ENCODE data around the gene PTDSS2. TPM values are rescaled to one million over a fixed set of nuclear protein-coding genes. Genes with fewer than 3 reads are reported as not detected.
A peak's percentile ranks its signal among the peaks of the same experiment; 100 is the strongest.
"Not testable (repeated sequence)": the region's sequence is repeated elsewhere in the genome, so short reads cannot be mapped to it uniquely, and the experiment has no call there.

Gene PTDSS2
- polyA plus RNA-seq, 5 donors = 21.2 to 31.5 (median 25.8) TPM

- peak in 1 of 2 donors; percentile 28 for DNase-seq
Measured at GRCh38 chr11:504053-504993, 54.2 kb downstream of the PTDSS2 start.

- DNase-seq = no peak
Measured at GRCh38 chr11:504994-505344, 54.9 kb downstream of the PTDSS2 start.

DNA sequence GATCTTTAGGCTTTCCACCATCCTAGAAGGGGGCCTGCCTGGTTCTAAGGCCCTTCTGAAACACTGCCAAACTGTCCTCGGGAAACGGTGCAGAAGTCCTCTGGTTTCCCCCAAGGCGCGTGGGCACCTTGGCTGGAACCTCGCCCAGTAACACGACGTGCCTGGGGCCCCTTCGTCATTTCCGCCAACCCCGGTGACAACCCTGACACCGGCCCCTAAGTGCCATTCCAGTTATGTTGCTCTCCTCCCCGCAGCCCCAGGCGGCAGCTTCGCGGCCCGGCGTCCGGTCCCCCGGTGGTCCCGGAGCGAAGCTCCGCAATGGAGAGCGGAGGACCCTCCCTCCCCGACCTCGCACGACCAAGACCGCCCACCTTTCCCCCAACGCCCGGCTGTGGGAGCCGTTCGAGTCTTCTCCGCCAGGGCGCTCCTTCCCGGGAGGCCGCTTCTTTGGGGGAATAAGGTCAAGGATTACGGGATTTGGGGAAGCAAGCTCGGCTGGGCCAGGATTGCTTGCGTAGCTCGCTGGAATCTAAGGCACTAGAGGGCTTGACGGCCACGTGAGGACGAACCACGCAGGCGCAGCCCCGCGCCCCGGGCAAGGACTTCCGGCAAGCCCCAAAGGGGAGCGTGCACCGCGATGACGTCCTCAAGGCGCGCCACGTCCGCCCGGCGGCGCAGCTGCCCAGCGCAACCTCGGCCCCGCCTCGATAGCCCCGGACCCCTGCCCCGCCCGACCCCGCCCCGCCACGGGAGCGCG lies 56.3 kb downstream of the PTDSS2 start:
- peak; percentile 98 for DNase-seq

GRCh38 chr11:506995-507726 lies 57.1 kb downstream of the PTDSS2 start, which contains the start of gene RNH1:
TSS of gene RNH1 (minus strand) at chr11:507242. CDS start at chr11:502162, 5,080 bp downstream.
- DNase-seq = peak; percentile 91 to 92

DNA sequence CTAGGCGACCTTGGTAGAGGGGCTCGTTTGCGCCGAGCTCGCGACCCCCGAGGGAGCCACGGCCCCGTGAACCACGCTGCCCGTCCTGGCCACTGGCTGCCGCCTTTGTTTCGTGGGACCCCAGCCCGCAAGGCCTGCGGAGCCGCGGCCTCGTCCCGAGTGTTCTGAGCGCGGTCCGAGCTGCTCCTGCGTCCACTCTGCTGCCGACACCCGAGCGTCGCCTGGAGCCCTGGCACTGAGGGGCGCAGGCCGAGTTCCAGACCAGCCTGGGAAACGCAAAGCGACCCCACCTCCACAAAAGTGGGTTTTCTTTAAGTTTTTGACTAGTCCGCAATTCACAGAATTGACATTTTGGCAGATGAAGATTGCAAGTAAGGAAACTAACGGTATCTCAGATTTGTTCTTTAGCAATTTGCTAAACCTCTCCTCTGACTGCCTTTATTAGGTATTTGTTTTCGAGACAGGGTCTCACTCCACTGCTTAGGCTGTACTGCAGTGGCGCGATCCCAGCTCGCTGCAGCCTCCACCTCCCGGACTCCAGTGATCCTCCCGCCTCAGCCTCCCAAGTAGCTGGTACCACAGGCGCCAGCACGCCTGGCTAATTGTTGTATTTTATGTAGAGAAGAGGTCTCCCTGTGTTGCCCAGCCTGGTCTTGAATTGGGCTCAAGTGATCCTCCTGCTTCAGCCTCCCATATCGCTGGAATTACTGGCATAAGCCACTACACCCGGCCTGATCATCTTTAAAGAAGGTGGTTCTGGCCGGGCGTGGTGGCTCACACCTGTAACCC lies 57.8 kb downstream of the PTDSS2 start:
- no peak for DNase-seq

DNA sequence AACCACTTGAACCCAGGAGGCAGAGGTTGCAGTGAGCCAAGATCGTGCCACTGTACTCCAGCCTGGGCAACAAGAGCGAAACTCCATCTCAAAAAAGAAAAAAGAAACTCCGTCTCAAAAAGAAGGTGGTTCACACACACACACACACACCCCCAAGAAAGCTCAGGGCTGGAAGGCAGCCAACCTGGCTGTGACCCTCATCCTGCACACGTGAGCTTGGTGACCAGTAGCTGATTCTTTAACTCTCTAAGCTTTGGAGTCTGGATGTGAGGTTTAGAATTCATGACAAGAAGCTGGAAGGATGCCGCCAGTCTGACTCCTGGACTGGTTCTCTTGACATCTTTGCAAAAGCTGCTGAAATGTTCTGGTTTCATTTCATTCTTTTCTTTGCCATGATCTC lies 58.9 kb downstream of the PTDSS2 start:
- no peak for DNase-seq

GRCh38 chr11:512761-513595 lies 62.9 kb downstream of the PTDSS2 start:
- no peak for DNase-seq

- no peak for DNase-seq
Measured at GRCh38 chr11:514606-515005, 64.5 kb downstream of the PTDSS2 start.

DNA sequence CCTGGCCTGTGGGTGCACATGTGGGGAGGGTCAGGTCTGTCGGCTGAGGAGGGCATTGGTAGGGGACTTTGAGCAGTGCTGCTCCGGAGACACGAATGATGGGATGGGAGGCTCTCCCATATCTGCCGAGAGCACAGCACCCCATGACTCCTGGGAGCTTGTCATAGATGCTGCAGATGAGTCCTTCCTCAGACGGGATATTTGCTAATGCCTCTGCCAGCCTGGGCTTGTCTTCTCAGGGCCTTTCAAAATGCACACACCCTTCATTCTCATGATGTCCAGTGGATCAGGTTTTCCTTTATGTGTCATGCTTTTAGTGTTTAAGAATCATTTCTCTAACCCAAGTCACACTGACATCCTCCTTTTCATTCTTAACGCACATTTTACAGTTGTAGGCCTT lies 65.1 kb downstream of the PTDSS2 start:
- no peak for DNase-seq

- DNase-seq = no peak
Measured at GRCh38 chr11:516400-516799, 66.3 kb downstream of the PTDSS2 start.

DNA sequence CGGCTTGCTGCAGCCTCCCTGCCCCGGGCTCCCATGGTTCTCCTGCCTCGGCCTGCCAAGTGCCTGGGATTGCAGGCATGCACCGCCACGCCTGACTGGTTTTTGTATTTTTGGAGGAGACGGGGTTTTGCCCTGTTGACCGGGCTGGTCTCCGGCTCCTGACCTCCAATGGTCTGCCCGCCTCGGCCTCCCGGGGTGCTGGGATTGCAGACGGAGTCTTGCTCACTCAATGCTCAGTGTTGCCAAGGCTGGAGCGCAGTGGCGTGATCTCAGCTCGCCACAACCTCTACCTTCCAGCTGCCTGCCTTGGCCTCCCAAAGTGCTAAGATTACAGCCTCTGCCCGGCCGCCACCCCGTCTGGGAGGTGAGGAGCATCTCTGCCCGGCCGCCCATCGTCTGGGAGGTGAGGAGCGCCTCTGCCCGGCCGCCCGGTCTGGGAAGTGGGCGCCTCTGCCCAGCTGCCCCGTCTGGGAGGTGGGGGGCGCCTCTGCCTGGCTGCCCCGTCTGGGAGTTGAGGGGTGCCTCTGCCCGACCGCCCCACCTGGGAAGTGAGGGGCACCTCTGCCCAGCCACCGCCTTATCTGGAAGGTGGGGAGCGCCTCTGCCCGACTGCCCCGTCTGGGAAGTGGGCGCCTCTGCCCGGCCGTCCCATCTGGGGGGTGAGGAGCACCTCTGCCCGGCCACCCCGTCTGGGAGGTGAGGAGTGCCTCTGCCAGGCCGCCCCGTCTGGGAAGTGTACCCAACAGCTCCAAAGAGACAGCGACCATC lies 67.0 kb downstream of the PTDSS2 start:
- DNase-seq = not testable (repeated sequence)

GRCh38 chr11:518463-519202 lies 68.6 kb downstream of the PTDSS2 start:
- peak; percentile 67 to 80 for DNase-seq

GRCh38 chr11:520428-521176 lies 70.5 kb downstream of the PTDSS2 start:
- no peak for DNase-seq

DNA sequence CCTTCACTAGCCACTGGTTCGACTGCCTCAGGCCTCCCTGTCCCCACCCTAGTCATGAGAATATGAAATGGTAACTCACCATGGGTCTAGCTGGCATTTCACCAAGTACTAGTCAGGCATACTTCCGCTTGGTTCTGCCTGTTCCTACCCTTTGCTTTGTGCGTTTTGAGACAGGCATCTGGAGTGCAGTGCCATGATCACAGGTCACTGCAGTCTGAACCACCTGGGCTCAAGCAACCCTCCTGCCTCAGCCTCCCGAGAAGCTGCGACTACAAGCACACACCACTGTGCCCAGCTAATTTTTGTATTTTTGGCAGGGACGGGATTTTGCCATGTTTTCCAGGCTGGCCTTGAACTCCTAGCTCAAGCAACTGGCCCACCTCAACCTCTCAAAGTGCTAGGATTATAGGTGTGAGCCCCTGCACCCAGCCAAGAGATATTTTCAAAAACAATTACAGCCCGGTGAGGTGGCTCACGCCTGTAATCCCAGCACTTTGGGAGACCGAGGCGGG lies 71.2 kb downstream of the PTDSS2 start:
- DNase-seq = no peak

DNA sequence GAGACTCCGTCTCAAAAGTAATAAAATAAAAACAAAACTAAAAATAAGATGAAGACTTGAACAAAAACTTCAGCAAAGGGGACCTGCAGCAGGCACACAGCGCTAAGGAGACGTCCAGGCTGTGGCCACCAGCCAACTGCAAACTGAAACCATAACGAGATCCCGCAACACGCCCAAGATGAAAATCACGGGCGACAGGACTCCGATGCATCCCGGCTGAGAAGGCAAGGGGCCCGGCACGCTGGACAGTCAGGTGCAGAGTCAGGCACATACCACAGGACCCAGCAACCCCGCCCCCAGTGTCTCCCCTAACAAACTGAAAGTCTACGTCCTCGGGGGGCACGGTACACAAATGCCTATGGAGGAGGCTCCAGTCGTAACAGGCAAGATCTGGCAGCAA lies 76.1 kb downstream of the PTDSS2 start:
- no peak for DNase-seq

DNA sequence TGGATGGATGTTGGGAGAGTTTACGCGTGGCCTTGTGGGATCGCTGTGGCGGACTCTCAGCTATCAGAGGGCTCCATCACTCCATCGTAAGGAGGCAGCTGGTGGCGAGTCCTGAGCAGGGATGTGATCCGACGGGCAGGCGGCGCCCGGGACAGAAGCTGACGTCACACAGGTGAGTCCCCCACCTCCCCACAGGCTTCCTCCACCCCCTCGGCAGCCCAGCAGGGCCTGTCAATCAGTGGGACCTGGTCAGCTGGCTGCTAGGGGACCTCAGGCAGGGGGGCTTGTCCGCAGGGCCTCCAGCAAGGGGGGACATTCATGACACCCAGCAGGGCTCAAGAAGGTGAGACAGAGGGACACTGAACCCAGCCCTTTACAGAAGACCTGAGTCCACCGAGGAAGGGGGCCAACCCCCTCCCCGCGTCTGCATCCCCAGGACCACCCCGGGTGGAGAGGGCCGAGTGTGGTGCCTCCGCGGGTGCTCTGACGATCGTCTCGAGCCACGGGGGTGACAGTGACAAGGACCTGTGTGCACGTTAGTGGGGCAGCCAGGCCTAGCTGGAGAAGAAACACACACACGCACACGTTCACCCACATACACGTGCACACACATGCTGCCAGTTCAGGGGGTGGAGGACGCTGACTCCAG lies 78.2 kb downstream of the PTDSS2 start:
- no peak for DNase-seq
